Activated CD4-positive, alpha-beta T cell treated with anti-CD3 and anti-CD28 coated beads for 36 hours (primary cell): ENCODE results near the gene CREB3L1. TPM values are rescaled to one million over a fixed set of nuclear protein-coding genes. Genes with fewer than 3 reads are reported as not detected.
A peak's percentile ranks its signal among the peaks of the same experiment; 100 is the strongest.

Experiments used
- ATAC-seq: fragments of 200-7000 bp; cut with Tn5 transposase; one replicate; pipeline ENCODE4 v1.10.0; 2021; ENCODE audit warnings: mild to moderate bottlenecking, moderate library complexity
- CTCF ChIA-PET: fragments of 350-600 bp; sonication (Branson Sonifier 250); formaldehyde crosslinking; loops from one replicate; lab custom pipeline; 2021; ENCODE audit warnings: antibody characterized with exemption; lab: Charles Lee
- POLR2A ChIA-PET: fragments of 350-600 bp; sonication (Branson Sonifier 250); formaldehyde crosslinking; loops from one replicate; lab custom pipeline; 2021; ENCODE audit warnings: antibody characterized with exemption, inconsistent platforms; lab: Charles Lee
- DNase-seq: peaks from one replicate; pipeline ENCODE4 v3.0.0-alpha.2; 2020
- H3K27ac Mint-ChIP-seq: one replicate; pipeline ENCODE4 v1.8.0; 2021; ENCODE audit warnings: mixed read lengths
- H3K27me3 Mint-ChIP-seq: one replicate; pipeline ENCODE4 v1.8.0; 2021; ENCODE audit warnings: mixed read lengths
- H3K36me3 Mint-ChIP-seq: one replicate; pipeline ENCODE4 v1.8.0; 2021; ENCODE audit warnings: low read depth, mixed read lengths
- H3K4me1 Mint-ChIP-seq: one replicate; pipeline ENCODE4 v1.8.0; 2021; ENCODE audit warnings: mixed read lengths
- H3K4me3 Mint-ChIP-seq: one replicate; pipeline ENCODE4 v1.8.0; 2021; ENCODE audit warnings: mild to moderate bottlenecking, moderate library complexity, mixed read lengths
- H3K9me3 Mint-ChIP-seq: one replicate; pipeline ENCODE4 v1.8.0; 2021; ENCODE audit warnings: low read depth, mixed read lengths
- intact Hi-C, 2 experiments: fragments of 100-400 bp; cut with DNase I in 1 of 2; cut with micrococcal nuclease in 1 of 2; formaldehyde crosslinking; loops; one replicate each; pipeline versions ENCODE4 v1.14.2 to v1.15.1; 2022 to 2024; cut with DNase I, micrococcal nuclease
- total RNA-seq, 2 experiments: library from RNA; stranded (reverse); gene quantifications; one replicate each; pipeline ENCODE4 v1.2.3, GENCODE V29; 2021

CREB3L1 gene
- total RNA-seq, 2 experiments from 2014 or later = 0.19 TPM; not detected in 1

GRCh38 chr11:46273511-46274205 lies 3.8 kb upstream of the CREB3L1 start:
- intact Hi-C loops = no loop called here
- peaks cover 8% of the 10 kb centered on the region for H3K27me3 Mint-ChIP-seq
- H3K9me3 Mint-ChIP-seq = no peaks in the 10 kb centered on the region
- H3K27ac Mint-ChIP-seq = no peak overlapping the region
- ATAC-seq = no peak
- H3K4me3 Mint-ChIP-seq = no peak overlapping the region
- DNase-seq = no peak
- ChIA-PET POLR2A (no interaction called here), CTCF (interaction anchor here (0.8 to 1.7 kb wide), 5 partner anchors 19 to 88 kb away, joined by 3 to 6 read pairs (median 4); no protein-coding TSS in a partner anchor)
- H3K36me3 Mint-ChIP-seq = no peaks in the 10 kb centered on the region
- peaks cover 8% of the 10 kb centered on the region for H3K4me1 Mint-ChIP-seq

GRCh38 chr11:46275964-46276641 lies 1.4 kb upstream of the CREB3L1 start:
- ATAC-seq = no peak
- Mint-ChIP-seq H3K36me3 (no peaks in the 10 kb centered on the region), H3K9me3 (no peaks in the 10 kb centered on the region), H3K4me3 (no peak overlapping the region), H3K27me3 (peaks cover 19% of the 10 kb centered on the region), H3K27ac (no peak overlapping the region), H3K4me1 (peaks cover 8% of the 10 kb centered on the region)
- intact Hi-C loops = no loop called here
- no peak for DNase-seq
- POLR2A ChIA-PET = no interaction called here
- CTCF ChIA-PET = interaction anchor here (0.7 to 1.9 kb wide), 3 partner anchors 10 to 36 kb away, joined by 3 to 8 read pairs (median 4); no protein-coding TSS in a partner anchor

GRCh38 chr11:46277313-46277621 lies 195 bp upstream of the CREB3L1 start:
- ChIA-PET CTCF (interaction anchor here (1.3 to 2.0 kb wide), 3 partner anchors 19 to 36 kb away, joined by 5 to 11 read pairs (median 8); no protein-coding TSS in a partner anchor), POLR2A (no interaction called here)
- intact Hi-C loops = no loop called here
- Mint-ChIP-seq H3K4me3 (no peak overlapping the region), H3K27ac (no peak overlapping the region), H3K27me3 (peaks cover 19% of the 10 kb centered on the region), H3K36me3 (no peaks in the 10 kb centered on the region), H3K4me1 (peaks cover 8% of the 10 kb centered on the region), H3K9me3 (no peaks in the 10 kb centered on the region)
- ATAC-seq = no peak
- no peak for DNase-seq

- ChIA-PET POLR2A (no interaction called here), CTCF (interaction anchor here (0.6 to 2.0 kb wide), 10 partner anchors 11 to 216 kb away, joined by 3 to 11 read pairs (median 4); no protein-coding TSS in a partner anchor)
- H3K27ac Mint-ChIP-seq = no peak overlapping the region
- intact Hi-C loops = no loop called here
- H3K9me3 Mint-ChIP-seq = no peaks in the 10 kb centered on the region
- H3K4me1 Mint-ChIP-seq = peaks cover 3% of the 10 kb centered on the region
- ATAC-seq (peak; percentile 66), DNase-seq (peak; percentile 73)
- peaks cover 22% of the 10 kb centered on the region for H3K27me3 Mint-ChIP-seq
- no peak overlapping the region for H3K4me3 Mint-ChIP-seq
- no peaks in the 10 kb centered on the region for H3K36me3 Mint-ChIP-seq
These were observed 1.1 kb downstream of the CREB3L1 start for GRCh38 chr11:46278387-46279125.

- H3K27me3 Mint-ChIP-seq = peaks cover 22% of the 10 kb centered on the region
- POLR2A ChIA-PET = no interaction called here
- no peak for ATAC-seq
These were observed 2.0 kb downstream of the CREB3L1 start for GRCh38 chr11:46279126-46280099.

GRCh38 chr11:46280706-46281105 lies 3.2 kb downstream of the CREB3L1 start:
- H3K27ac Mint-ChIP-seq = no peak overlapping the region
- ChIA-PET CTCF (interaction anchor here (1.4 kb wide), 1 partner anchor 43 kb away, joined by 4 read pairs; no protein-coding TSS in a partner anchor), POLR2A (no interaction called here)
- H3K4me3 Mint-ChIP-seq = no peak overlapping the region
- H3K36me3 Mint-ChIP-seq = no peaks in the 10 kb centered on the region
- H3K9me3 Mint-ChIP-seq = no peaks in the 10 kb centered on the region
- H3K4me1 Mint-ChIP-seq = peaks cover 3% of the 10 kb centered on the region
- intact Hi-C loops = no loop called here
- H3K27me3 Mint-ChIP-seq = peaks cover 22% of the 10 kb centered on the region
- DNase-seq (no peak), ATAC-seq (no peak)

More at GRCh38 chr11:46279126-46280099, 2.0 kb downstream of the CREB3L1 start:
- Mint-ChIP-seq H3K4me3 (no peak overlapping the region), H3K4me1 (peaks cover 3% of the 10 kb centered on the region), H3K9me3 (no peaks in the 10 kb centered on the region), H3K36me3 (no peaks in the 10 kb centered on the region), H3K27ac (no peak overlapping the region)
- DNase-seq = no peak
- CTCF ChIA-PET = interaction anchor here (0.6 to 1.4 kb wide), 7 partner anchors 10 to 156 kb away, joined by 3 to 5 read pairs (median 3); no protein-coding TSS in a partner anchor
- intact Hi-C loops = no loop called here

- intact Hi-C loops = no loop called here
- H3K27me3 Mint-ChIP-seq = peaks cover 21% of the 10 kb centered on the region
These were observed 3.9 kb downstream of the CREB3L1 start for GRCh38 chr11:46281371-46281831.

GRCh38 chr11:46285173-46285572 lies 7.7 kb downstream of the CREB3L1 start:
- ChIA-PET CTCF (interaction anchor here (0.5 to 1.2 kb wide), 3 partner anchors 20 to 46 kb away, joined by 3 read pairs; no protein-coding TSS in a partner anchor), POLR2A (no interaction called here)
- no peaks in the 10 kb centered on the region for H3K9me3 Mint-ChIP-seq
- no peaks in the 10 kb centered on the region for H3K4me1 Mint-ChIP-seq
- no peak overlapping the region for H3K27ac Mint-ChIP-seq
- DNase-seq (no peak), ATAC-seq (no peak)
- intact Hi-C loops = no loop called here
- no peaks in the 10 kb centered on the region for H3K36me3 Mint-ChIP-seq
- H3K4me3 Mint-ChIP-seq = no peak overlapping the region
- H3K27me3 Mint-ChIP-seq = peaks cover 5% of the 10 kb centered on the region

More at GRCh38 chr11:46281371-46281831, 3.9 kb downstream of the CREB3L1 start:
- H3K9me3 Mint-ChIP-seq = no peaks in the 10 kb centered on the region
- no peak overlapping the region for H3K27ac Mint-ChIP-seq
- DNase-seq (no peak), ATAC-seq (no peak)
- no peaks in the 10 kb centered on the region for H3K36me3 Mint-ChIP-seq
- POLR2A ChIA-PET = no interaction called here
- H3K4me1 Mint-ChIP-seq = peaks cover 3% of the 10 kb centered on the region
- CTCF ChIA-PET = no interaction called here
- H3K4me3 Mint-ChIP-seq = no peak overlapping the region

GRCh38 chr11:46285594-46286033 lies 8.2 kb downstream of the CREB3L1 start:
- CTCF ChIA-PET = interaction anchor here (0.5 to 1.2 kb wide), 2 partner anchors 20 to 42 kb away, joined by 3 read pairs; no protein-coding TSS in a partner anchor

GRCh38 chr11:46286789-46287188 lies 9.3 kb downstream of the CREB3L1 start:
- Mint-ChIP-seq H3K36me3 (no peaks in the 10 kb centered on the region), H3K9me3 (no peaks in the 10 kb centered on the region), H3K4me3 (no peak overlapping the region), H3K27ac (no peak overlapping the region), H3K27me3 (peaks cover 2% of the 10 kb centered on the region), H3K4me1 (no peaks in the 10 kb centered on the region)
- POLR2A ChIA-PET = no interaction called here
- CTCF ChIA-PET = interaction anchor here (1.0 kb wide), 1 partner anchor 24 kb away, joined by 3 read pairs; no protein-coding TSS in a partner anchor
- ATAC-seq (no peak), DNase-seq (no peak)
- intact Hi-C loops = no loop called here

More at GRCh38 chr11:46285594-46286033, 8.2 kb downstream of the CREB3L1 start:
- no peaks in the 10 kb centered on the region for H3K9me3 Mint-ChIP-seq
- no peak overlapping the region for H3K27ac Mint-ChIP-seq
- POLR2A ChIA-PET = no interaction called here
- H3K27me3 Mint-ChIP-seq = peaks cover 2% of the 10 kb centered on the region
- no peak overlapping the region for H3K4me3 Mint-ChIP-seq
- intact Hi-C loops = no loop called here
- ATAC-seq = no peak
- H3K36me3 Mint-ChIP-seq = no peaks in the 10 kb centered on the region
- H3K4me1 Mint-ChIP-seq = no peaks in the 10 kb centered on the region
- DNase-seq = no peak
